SK-N-SH (cell line): ENCODE data around the gene AGXT2.

ENCODE experiments used
- CHD2 ChIP-seq: fragments of 150-350 bp; IDR thresholded peaks from 2 replicates; pipeline ENCODE4 v1.6.1; 2018; ENCODE audit warnings: low read length; ENCODE audit not compliant: partially characterized antibody
- CTCF ChIP-seq: fragments of 200-600 bp; sonication (generic); IDR thresholded peaks from 2 replicates; pipeline ENCODE4 v1.6.1; 2017; ENCODE audit warnings: antibody characterized with exemption, mild to moderate bottlenecking, moderate library complexity
- EZH2phosphoT487 ChIP-seq: fragments of 200-600 bp; sonication (generic); IDR thresholded peaks from 2 replicates; pipeline ENCODE4 v1.6.1; 2017; ENCODE audit warnings: low read depth, mixed run types, mild to moderate bottlenecking, antibody characterized with exemption, moderate library complexity, borderline replicate concordance
- RCOR1 ChIP-seq: fragments of 150-350 bp; IDR thresholded peaks from 2 replicates; pipeline ENCODE4 v1.6.1; 2017; ENCODE audit warnings: antibody characterized with exemption, low read length
- REST ChIP-seq: IDR thresholded peaks from 2 replicates; pipeline ENCODE4 v1.6.1; 2012; ENCODE audit warnings: mild to moderate bottlenecking, low read depth, low read length, moderate library complexity
- SMC3 ChIP-seq: IDR thresholded peaks from 2 replicates; pipeline ENCODE4 v1.6.1; 2012; ENCODE audit warnings: low read depth, low read length, improper control_type of control experiment
- ZBTB33 ChIP-seq: IDR thresholded peaks from 2 replicates; pipeline ENCODE4 v1.4.0; 2012; ENCODE audit warnings: low read depth, borderline replicate concordance

- TF ChIP-seq CTCF (no peak), SMC3 (no peak), CHD2 (no peak), RCOR1 (no peak), EZH2phosphoT487 (no peak), ZBTB33 (no peak), REST (no peak)
Measured at GRCh38 chr5:35096216-35096615, 48.5 kb upstream of the AGXT2 start.
